Natural killer cell (primary cell): Measurements from ENCODE around the gene CYTH4. TPM values are rescaled to one million over a fixed set of nuclear protein-coding genes. Genes with fewer than 3 reads are reported as not detected.

Source experiments
- ATAC-seq, 3 donors: fragments of 150-1000 bp in 2 of 3; fragments of 200-7000 bp in 1 of 3; cut with Tn5 transposase; 1 replicate in 1 of 3; 2 replicates in 2 of 3; pipeline ENCODE4 v1.10.0; 2021; ENCODE audit warnings: mild to moderate bottlenecking in 2 of 3, moderate library complexity in 2 of 3
- DNase-seq, 2 donors: peaks; one replicate each; pipeline versions ENCODE4 v3.0.0 to v3.0.0-alpha.2; 2013 to 2021; ENCODE audit warnings: mixed read lengths in 1 of 2
- H3K27ac ChIP-seq: one replicate; pipeline ENCODE4 v1.5.1; 2013; ENCODE audit warnings: mild to moderate bottlenecking, low read length
- H3K27me3 ChIP-seq: one replicate; pipeline ENCODE4 v1.6.1; 2013; ENCODE audit warnings: low read length; ENCODE audit not compliant: control insufficient read depth, insufficient read depth
- H3K36me3 ChIP-seq: one replicate; pipeline ENCODE4 v1.6.1; 2013; ENCODE audit warnings: low read length; ENCODE audit not compliant: control insufficient read depth, insufficient read depth
- H3K4me1 ChIP-seq: one replicate; pipeline ENCODE4 v1.6.1; 2013; ENCODE audit warnings: low read length; ENCODE audit not compliant: control insufficient read depth, insufficient read depth
- H3K4me3 ChIP-seq: one replicate; pipeline ENCODE4 v1.5.1; 2013; ENCODE audit warnings: low read length
- H3K9me3 ChIP-seq: one replicate; pipeline ENCODE4 v1.6.1; 2013; ENCODE audit warnings: low read length; ENCODE audit not compliant: control insufficient read depth, insufficient read depth
- H3K27ac Mint-ChIP-seq, 2 donors: one replicate each; pipeline ENCODE4 v1.8.0; 2022; ENCODE audit warnings: mild to moderate bottlenecking in 2 of 2, mixed read lengths in 2 of 2, moderate library complexity in 1 of 2
- H3K27me3 Mint-ChIP-seq, 2 donors: one replicate each; pipeline ENCODE4 v1.8.0; 2022; ENCODE audit warnings: low read depth in 2 of 2, mixed read lengths in 2 of 2
- H3K36me3 Mint-ChIP-seq: one replicate; pipeline ENCODE4 v1.8.0; 2022; ENCODE audit warnings: mixed read lengths
- H3K4me1 Mint-ChIP-seq, 2 donors: one replicate each; pipeline ENCODE4 v1.8.0; 2022; ENCODE audit warnings: mixed read lengths in 2 of 2
- H3K4me3 Mint-ChIP-seq: one replicate; pipeline ENCODE4 v1.8.0; 2022; ENCODE audit warnings: mild to moderate bottlenecking, moderate library complexity, mixed read lengths
- H3K9me3 Mint-ChIP-seq, 2 donors: one replicate each; pipeline ENCODE4 v1.8.0; 2022; ENCODE audit warnings: mixed read lengths in 2 of 2
- CTCF ChIP-seq: fragments of 200-600 bp; IDR thresholded peaks from one replicate; pipeline ENCODE4 v1.8.0; 2022; ENCODE audit warnings: antibody characterized with exemption
- WGBS: methylation state at CpG from one replicate; pipeline ENCODE4 v1.1.7; 2013; ENCODE audit warnings: missing lambda C conversion rate; ENCODE audit not compliant: insufficient coverage; 5-methylcytosine and 5-hydroxymethylcytosine counted together
- intact Hi-C: fragments of 100-400 bp; cut with micrococcal nuclease; formaldehyde crosslinking; loops from one replicate; pipeline ENCODE4 v1.14.2; 2022
- total RNA-seq, 4 donors: library from RNA; stranded (reverse); fragments of 120-200 nt in 1 of 4; gene quantifications; one replicate each; pipeline versions ENCODE4 v1.2.3 to v1.2.4, GENCODE V29; 2013 to 2022

Gene CYTH4
- total RNA-seq, 3 donors from 2014 or later (not counting 1 experiment from before 2014, with no cell fraction given), result 219 to 260 (median 249) TPM

GRCh38 chr22:37310815-37311595 lies 28.7 kb downstream of the CYTH4 start:
- no peak for DNase-seq
- 80% methylated on average over 25 of the region's 25 CpGs for WGBS

GRCh38 chr22:37311761-37312312 lies 29.5 kb downstream of the CYTH4 start:
- no peak overlapping the region for H3K4me3 Mint-ChIP-seq
- H3K27ac ChIP-seq, result peak overlapping the region; percentile 32
- H3K36me3 ChIP-seq, result peaks cover 61% of the 10 kb centered on the region
- no peaks in the 10 kb centered on the region for H3K36me3 Mint-ChIP-seq
- DNase-seq (no peak), ATAC-seq (no peak)
- no peaks in the 10 kb centered on the region for H3K27me3 Mint-ChIP-seq
- TF ChIP-seq CTCF, result no peak
- peak overlapping the region; percentile 58 to 93 for H3K27ac Mint-ChIP-seq
- no peaks in the 10 kb centered on the region for H3K9me3 ChIP-seq
- H3K27me3 ChIP-seq, result no peaks in the 10 kb centered on the region
- 90% methylated on average over 19 of the region's 19 CpGs for WGBS
- intact Hi-C loops, result loop anchor here (10.0 kb wide), 1 partner anchor 183 kb away; no protein-coding TSS in a partner anchor
- peaks cover 84% of the 10 kb centered on the region for H3K4me1 ChIP-seq
- H3K9me3 Mint-ChIP-seq, result no peaks in the 10 kb centered on the region
- H3K4me3 ChIP-seq, result no peak overlapping the region
- H3K4me1 Mint-ChIP-seq, result peaks cover 67 to 83% of the 10 kb centered on the region in 2 donors

More at GRCh38 chr22:37310815-37311595, 28.7 kb downstream of the CYTH4 start:
- Histone ChIP-seq H3K9me3 (no peaks in the 10 kb centered on the region), H3K4me3 (no peak overlapping the region), H3K4me1 (peaks cover 85% of the 10 kb centered on the region), H3K27ac (peak overlapping the region; percentile 51), H3K36me3 (peaks cover 65% of the 10 kb centered on the region), H3K27me3 (no peaks in the 10 kb centered on the region)
- ATAC-seq, result peak in 1 of 3 donors; percentile 35
- Mint-ChIP-seq H3K9me3 (no peaks in the 10 kb centered on the region), H3K4me1 (peaks cover 72 to 85% of the 10 kb centered on the region in 2 donors), H3K27me3 (no peaks in the 10 kb centered on the region), H3K27ac (peak overlapping the region; percentile 76 to 93), H3K4me3 (peak overlapping the region; percentile 42), H3K36me3 (no peaks in the 10 kb centered on the region)
- intact Hi-C loops, result loop anchor here (10.0 kb wide), 1 partner anchor 184 kb away; no protein-coding TSS in a partner anchor
- no peak for TF ChIP-seq CTCF

GRCh38 chr22:37312549-37313183 lies 30.4 kb downstream of the CYTH4 start:
- Histone ChIP-seq H3K4me3 (no peak overlapping the region), H3K9me3 (no peaks in the 10 kb centered on the region), H3K4me1 (peaks cover 82% of the 10 kb centered on the region), H3K27ac (no peak overlapping the region), H3K27me3 (no peaks in the 10 kb centered on the region), H3K36me3 (peaks cover 61% of the 10 kb centered on the region)
- Mint-ChIP-seq H3K4me1 (peaks cover 61 to 79% of the 10 kb centered on the region in 2 donors), H3K9me3 (no peaks in the 10 kb centered on the region), H3K36me3 (no peaks in the 10 kb centered on the region), H3K27ac (peak overlapping the region; percentile 58 to 93), H3K27me3 (no peaks in the 10 kb centered on the region), H3K4me3 (no peak overlapping the region)
- intact Hi-C loops, result loop anchor here (10.0 kb wide), 1 partner anchor 182 kb away; no protein-coding TSS in a partner anchor
- DNase-seq (no peak), ATAC-seq (no peak)
- WGBS, result 82% methylated on average over 9 of the region's 9 CpGs
- TF ChIP-seq CTCF, result no peak
